DMS153 (cell line): ENCODE measurements around the gene CNTN6.

ENCODE experiments used
- DNase-seq: peaks from one replicate; lab custom pipeline; 2025; lab: John Stamatoyannopoulos, UW

CNTN6 gene

GRCh38 chr3:1092771-1093170, at the start of gene CNTN6:
TSS of gene CNTN6 (plus strand) at chr3:1093024. CDS start at chr3:1148009, 54,985 bp downstream.
- DNase-seq: no peak

DNA sequence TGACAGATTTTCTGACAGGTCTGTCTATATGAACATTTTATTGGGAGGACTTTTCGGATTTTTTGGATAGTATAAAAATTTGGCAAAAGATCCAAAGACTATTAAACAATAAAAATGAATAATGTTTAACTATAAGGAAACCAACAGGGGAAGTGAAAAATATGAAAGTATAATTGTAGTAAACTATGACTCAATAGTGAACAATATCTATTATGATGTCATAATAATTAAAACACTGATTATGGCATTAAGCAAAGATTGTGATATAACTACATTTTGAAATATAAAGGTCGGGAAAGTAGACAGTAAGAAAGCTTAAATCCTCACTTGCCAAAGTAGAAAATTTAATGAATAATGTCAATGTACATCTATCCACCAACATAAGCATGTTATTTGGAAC, 44.3 kb upstream of the CNTN6 start:
- no peak for DNase-seq

DNA sequence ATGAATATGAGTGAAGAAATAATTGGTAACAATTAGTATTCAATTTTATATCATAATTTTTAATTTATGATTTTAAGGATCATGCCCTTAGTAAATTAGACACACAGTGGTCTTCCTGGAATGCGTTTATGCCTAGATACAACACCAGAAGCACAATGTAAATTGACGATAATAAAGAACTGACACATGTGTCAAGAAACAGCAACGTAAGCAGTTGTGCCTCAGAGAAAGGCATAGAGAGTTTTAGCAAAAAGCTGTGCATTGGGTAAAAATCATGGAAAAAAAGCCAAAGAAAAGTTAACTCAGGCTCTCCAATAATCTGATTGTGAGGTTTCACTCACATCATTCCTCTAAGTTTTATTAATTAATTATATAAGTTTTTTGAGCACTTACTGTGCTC, 37.0 kb upstream of the CNTN6 start:
- DNase-seq: no peak

GRCh38 chr3:1056744-1057143, 36.1 kb upstream of the CNTN6 start:
- DNase-seq: no peak

- no peak for DNase-seq
These were observed 35.4 kb upstream of the CNTN6 start for GRCh38 chr3:1057436-1057835.

- DNase-seq: no peak
These were observed 23.8 kb upstream of the CNTN6 start for GRCh38 chr3:1068985-1069384.

- no peak for DNase-seq
These were observed 20.8 kb upstream of the CNTN6 start for GRCh38 chr3:1072041-1072440.

- no peak for DNase-seq
These were observed 13.2 kb upstream of the CNTN6 start for GRCh38 chr3:1079662-1080061.

- DNase-seq: no peak
These were observed 10.7 kb upstream of the CNTN6 start for GRCh38 chr3:1082108-1082507.

DNA sequence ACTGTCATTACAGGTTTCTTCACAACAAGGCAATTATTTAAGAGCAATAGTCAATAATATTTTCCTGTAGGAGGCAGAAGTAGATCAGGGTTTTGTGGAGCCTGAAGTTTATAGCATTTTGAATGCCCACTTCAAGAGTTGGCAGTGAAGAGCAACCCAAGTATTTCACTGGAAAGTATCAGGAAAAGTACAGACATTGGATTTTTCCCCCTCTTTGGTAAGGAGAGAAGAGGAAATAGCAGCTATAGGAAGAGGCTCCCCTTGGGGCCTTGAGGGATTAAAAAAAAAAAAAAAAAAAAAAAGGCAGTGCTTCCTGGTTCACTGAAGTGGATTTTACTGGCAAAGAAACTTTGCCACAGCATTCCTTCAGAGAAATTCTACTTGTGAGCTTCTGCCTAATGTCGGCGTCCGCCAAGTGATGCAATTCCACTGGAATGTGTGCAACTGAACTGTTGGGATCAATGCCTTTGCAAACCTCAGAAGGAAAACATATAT, 5.7 kb upstream of the CNTN6 start:
- peak; percentile 5 for DNase-seq

- no peak for DNase-seq
These were observed 4.3 kb upstream of the CNTN6 start for GRCh38 chr3:1088503-1088902.

DNA sequence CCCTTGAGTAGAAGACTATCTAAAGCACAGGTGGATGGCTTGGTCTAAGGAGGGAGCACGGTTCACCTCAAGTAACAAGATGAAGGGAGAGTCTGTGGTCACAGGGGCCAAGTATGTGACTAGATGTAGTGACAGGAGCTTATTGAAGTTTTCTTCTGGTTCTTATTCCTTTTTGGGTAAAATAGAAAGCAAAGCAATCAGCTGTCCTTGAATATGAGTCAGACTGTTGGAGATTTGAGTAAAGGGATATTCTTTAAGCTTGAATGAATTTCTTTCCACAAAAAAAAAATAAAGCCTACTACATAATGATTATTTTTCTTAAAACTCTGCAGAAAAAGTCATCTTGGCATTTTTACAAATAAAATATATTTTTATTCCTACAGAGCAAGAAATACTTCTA, 1.5 kb upstream of the CNTN6 start:
- no peak for DNase-seq

DNA sequence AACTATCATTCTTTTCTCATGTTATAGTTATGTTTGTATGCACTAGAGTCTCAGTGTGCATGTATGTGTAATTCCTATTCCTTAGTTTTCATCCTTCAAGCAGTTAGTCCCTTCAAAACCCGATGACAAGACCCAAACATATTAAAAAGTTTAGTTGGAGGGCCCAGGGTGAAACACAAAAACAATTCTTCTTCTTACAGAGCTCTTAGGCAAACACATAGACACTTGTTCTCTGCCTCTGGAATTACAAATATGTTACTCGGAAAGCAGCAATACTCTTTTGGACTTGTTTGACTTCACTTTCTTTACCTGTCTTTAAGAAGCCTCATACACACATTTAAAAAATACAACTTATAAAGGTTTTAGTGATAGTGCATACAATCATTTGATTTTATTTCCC, 763 bp upstream of the CNTN6 start:
- no peak for DNase-seq

- no peak for DNase-seq
These were observed 393 bp downstream of the CNTN6 start for GRCh38 chr3:1093217-1093616.

DNA sequence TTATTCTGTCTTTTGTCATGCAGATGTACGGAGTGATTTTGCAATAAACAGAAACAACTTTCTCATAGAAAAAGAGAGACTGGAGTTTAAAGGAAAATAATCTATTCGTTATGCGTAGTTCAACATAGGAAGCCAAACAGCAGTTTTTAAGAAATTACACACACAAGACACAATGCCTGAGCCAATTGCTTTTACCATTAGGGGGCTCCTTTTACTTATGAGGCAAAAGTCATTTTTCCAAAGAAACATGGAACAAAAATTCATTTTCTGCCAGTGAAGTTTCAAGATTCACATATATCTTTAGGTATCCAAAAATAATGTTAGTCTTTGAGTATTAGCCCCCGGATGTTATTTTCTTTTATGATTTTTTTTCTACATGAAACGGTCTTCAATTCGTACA, 10.7 kb downstream of the CNTN6 start:
- no peak for DNase-seq

DNA sequence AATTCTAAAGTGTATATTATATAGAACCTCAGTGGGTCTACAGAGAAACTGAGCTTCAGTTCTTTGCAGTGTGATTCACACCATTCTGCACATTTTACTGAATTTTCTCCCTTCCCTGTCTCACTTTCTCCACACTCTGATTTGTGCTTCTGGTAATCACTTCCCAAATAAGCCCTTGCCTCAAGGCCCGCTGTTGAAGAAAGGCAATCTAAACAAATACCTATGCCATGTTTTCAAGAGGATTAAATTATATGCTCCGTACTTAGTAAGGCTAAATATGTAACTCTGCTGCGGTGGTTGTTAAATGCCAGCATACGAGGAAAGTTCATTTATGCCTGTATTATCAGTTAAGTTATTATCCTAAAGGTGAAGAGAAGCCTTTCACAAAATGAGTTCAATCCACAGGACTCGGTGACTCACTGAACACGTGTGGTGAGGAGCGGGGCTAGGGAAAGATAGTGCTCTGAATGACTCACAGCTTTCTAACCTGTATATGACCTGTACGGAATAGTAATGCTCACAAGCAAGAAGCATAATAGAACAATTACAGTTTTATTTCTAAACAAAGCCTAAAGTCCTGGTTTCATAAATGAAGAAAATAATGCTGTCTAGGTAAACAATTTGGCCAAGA, 25.1 kb downstream of the CNTN6 start:
- no peak for DNase-seq

DNA sequence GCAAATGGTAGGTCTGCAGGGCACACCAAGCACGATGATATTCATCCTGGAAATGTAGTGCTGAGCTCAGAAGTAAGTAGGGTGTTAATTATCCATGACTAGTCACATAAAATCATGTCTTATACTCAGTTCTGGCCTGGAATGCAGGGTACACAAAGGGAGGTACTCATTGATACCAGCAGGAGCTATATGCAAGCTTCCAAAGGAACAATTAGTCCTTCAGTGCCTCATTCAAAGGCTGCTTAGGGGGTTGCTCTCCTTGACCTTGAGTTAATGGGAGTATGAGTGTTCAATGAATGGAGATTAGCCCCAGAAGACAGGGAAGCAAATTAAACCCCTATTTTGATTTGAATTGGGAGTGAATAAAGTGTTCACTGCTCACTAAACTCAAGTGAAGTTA, 38.3 kb downstream of the CNTN6 start:
- no peak for DNase-seq

GRCh38 chr3:1135194-1135593, 42.4 kb downstream of the CNTN6 start:
- no peak for DNase-seq

DNA sequence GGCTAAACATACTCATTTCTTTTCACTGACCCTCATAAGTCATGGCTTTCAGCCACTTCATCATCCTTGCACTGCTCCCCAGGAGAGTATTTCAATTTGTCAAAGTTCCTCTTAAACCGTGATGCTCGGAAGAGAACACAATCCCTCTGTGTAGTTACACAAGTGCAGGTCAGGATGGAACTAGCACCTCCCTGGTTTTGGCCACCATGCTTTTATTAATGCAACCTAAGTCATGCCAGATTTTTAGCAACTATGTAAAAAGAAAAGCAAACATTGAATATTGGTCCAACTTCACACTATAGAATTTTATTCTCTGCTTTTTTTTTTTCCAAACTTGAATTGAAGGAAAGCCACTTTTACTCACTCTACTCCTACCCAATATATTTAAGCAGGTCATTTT, 45.2 kb downstream of the CNTN6 start:
- no peak for DNase-seq

DNA sequence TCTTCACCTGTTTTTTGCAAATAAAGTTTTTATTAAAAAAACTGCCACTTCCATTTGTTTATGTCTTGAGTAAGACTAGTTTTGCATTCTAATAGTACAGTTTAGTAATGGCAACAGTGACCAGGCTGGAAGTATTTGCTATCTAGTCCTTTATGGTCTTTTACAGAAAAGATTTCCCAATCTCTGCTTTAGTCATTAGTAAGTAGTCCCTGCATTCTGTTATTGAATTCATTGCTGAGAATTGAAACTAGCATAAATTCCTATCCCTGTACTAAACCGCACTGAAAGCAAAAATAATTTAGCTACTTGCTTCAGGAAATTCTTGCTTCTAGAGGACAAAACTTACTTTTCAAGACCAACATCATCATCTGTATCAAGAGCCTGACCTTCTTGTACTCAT, 46.2 kb downstream of the CNTN6 start:
- DNase-seq: no peak

DNA sequence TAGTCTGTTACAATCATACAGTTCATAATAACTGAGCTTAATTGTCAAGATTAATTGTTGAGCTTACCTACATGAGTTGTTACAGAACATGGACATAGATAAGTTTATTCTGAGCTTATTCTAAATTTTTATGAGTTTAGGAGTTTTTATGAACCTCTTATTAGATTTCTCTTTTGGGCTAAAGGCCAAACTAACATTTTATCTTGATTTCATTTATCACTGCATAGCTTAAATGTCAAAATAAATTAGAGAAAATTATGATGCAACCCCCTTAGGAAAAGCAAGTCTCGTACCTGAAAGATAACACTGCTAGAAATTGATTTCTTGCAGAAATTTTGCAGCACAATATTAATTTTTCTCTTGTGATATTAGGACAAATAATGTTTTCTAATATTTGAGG, 54.5 kb downstream of the CNTN6 start:
- no peak for DNase-seq

GRCh38 chr3:1147819-1148218, 55.0 kb downstream of the CNTN6 start:
- DNase-seq: no peak

- DNase-seq: no peak
These were observed 71.3 kb downstream of the CNTN6 start for GRCh38 chr3:1164101-1164500.

GRCh38 chr3:1171320-1171719, 78.5 kb downstream of the CNTN6 start:
- no peak for DNase-seq

DNA sequence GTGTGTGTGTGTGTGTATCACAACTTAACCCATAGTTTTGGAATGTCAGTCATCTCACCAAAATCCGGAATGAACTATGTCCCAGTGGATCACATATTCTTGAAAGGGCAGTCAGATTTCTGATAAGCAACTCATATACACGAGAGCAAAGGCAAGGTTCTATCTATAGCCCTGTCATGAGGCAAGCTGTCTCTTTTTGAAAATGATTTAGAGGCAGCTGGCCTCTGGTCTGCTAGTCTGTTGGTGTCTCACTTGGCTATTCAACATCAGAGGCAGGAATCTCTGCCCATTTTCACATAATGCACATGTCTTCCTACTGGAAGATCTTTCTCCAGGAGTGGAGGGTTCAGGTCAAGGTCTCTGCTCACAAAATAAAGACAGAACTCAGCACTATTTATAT, 79.8 kb downstream of the CNTN6 start:
- no peak for DNase-seq
